ENCODE measurements around the gene BHLHA15.
A peak's percentile ranks its signal among the peaks of the same experiment; 100 is the strongest.

The BHLHA15 gene

DNA sequence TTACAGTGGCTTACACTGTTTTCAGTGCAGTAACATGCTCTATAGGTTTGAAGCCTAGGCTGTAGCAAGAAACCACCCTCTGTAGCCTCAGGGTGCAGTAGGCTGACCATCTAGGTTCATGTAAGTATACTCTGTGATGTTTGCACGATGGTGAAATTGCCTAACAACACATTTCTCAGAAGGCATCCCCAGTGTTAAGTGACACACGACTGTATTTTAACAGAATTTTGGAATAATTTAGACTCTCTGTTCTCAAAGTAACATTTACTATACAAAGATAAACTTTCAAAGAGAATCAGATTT is 44.6 kb upstream of the BHLHA15 start:
- H3K9me3 ChIP-seq (ENCODE audit: severe bottlenecking): no peaks in the 10 kb centered on the region
- no peak for TF ChIP-seq CTCF (IDR thresholded peaks at IDR 0.05; ENCODE audit: low read depth, low read length)
- DNase-seq: no peak
- no peak overlapping the region for H3K27ac ChIP-seq
- no peak overlapping the region for H3K4me3 ChIP-seq (ENCODE audit: low read depth, low read length)
- H3K36me3 ChIP-seq: no peaks in the 10 kb centered on the region; the same call in 1 of the 2 replicates
- no peaks in the 10 kb centered on the region for H3K27me3 ChIP-seq (ENCODE audit: insufficient read depth, low read depth, severe bottlenecking)

- no peaks in the 10 kb centered on the region for H3K9me3 ChIP-seq (ENCODE audit: severe bottlenecking)
Observed at GRCh38 chr7:98167653-98168052, 43.6 kb upstream of the BHLHA15 start.

DNA sequence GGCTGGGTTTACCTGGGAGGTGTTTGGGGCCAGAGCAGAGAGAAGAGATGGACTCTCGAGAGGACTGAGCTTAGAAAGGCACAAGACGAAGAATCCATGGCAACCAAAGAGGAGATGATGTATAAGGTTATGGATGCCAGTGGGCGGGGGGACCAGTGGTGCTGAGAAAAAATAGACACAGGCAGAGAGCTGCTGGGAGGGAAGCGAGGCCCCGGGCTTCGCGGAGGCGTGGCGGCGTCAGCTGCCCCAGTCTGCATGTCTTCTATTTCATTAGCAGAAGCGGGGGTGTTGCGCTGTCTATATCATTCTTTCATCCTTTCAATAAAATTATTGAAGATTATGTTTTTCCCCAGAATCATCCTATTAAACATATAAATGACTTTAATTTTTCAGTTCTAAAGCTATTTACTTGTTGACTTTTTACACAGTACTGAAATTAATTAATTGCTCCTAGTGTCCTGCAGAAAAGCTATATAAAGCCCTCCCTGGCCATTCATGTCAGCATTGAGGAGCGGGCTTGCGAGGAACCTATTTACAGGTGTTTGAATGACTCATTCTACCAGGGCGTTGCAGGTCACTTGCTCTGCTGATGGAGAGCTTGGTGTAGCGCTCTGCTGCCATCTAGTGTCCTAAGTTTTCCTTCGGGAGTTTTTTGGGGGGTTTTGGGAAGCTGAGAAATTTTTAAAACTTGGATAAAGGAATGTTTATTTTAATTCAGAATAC is 42.9 kb upstream of the BHLHA15 start:
- Histone ChIP-seq H3K27ac (no peak overlapping the region), H3K4me3 (ENCODE audit: low read depth, low read length) (no peak overlapping the region), H3K9me3 (ENCODE audit: severe bottlenecking) (no peaks in the 10 kb centered on the region), H3K27me3 (ENCODE audit: insufficient read depth, low read depth, severe bottlenecking) (no peaks in the 10 kb centered on the region), H3K36me3 (peaks cover 3% of the 10 kb centered on the region; the same call in 1 of the 2 replicates)
- DNase-seq: peak; percentile 65
- TF ChIP-seq CTCF (IDR thresholded peaks at IDR 0.05; ENCODE audit: low read depth, low read length): peak; percentile 64

More at GRCh38 chr7:98167653-98168052, 43.6 kb upstream of the BHLHA15 start:
- TF ChIP-seq CTCF (IDR thresholded peaks at IDR 0.05; ENCODE audit: low read depth, low read length): no peak
- no peaks in the 10 kb centered on the region for H3K27me3 ChIP-seq (ENCODE audit: insufficient read depth, low read depth, severe bottlenecking)
- peaks cover under 1% of the 10 kb centered on the region; the same call in 1 of the 2 replicates for H3K36me3 ChIP-seq
- no peak overlapping the region for H3K4me3 ChIP-seq (ENCODE audit: low read depth, low read length)
- no peak for DNase-seq
- no peak overlapping the region for H3K27ac ChIP-seq

DNA sequence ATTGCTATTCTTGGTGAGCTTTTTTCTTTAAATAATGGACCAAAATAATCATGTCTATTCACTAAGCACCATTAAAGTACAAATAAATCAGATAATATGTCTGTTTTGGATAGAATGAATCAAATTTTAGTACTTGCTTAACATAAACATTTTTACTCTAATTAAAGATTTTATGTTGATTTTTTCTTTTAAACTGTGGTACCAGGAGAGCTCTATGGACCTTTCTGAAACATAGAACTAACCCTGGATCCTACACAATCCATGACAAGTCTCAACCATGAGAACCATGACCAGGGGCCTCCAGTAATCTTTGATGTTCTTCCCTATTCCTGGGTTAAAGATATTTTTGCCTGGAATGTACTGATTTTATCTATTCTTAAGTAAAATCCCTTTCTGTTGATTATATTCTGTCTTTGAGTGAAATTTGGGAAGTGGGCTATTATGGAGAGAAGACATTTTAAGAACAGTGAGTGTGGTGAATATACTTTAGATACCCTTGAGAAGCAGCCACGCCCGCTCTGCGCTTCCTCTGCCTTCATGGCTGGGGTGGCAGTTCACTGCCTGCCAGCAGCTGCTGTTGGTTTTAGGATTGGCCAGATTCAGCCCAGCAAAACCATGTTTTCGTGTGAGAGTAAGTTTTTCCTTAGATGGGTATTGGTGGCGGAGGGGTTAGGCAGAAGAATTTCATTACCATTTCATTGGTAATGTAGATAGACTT is 42.2 kb upstream of the BHLHA15 start:
- peaks cover 3% of the 10 kb centered on the region; the same call in 1 of the 2 replicates for H3K36me3 ChIP-seq
- DNase-seq: no peak
- no peak overlapping the region for H3K4me3 ChIP-seq (ENCODE audit: low read depth, low read length)
- no peak for TF ChIP-seq CTCF (IDR thresholded peaks at IDR 0.05; ENCODE audit: low read depth, low read length)
- no peak overlapping the region for H3K27ac ChIP-seq
- no peaks in the 10 kb centered on the region for H3K27me3 ChIP-seq (ENCODE audit: insufficient read depth, low read depth, severe bottlenecking)
- no peaks in the 10 kb centered on the region for H3K9me3 ChIP-seq (ENCODE audit: severe bottlenecking)

- no peaks in the 10 kb centered on the region for H3K9me3 ChIP-seq (ENCODE audit: severe bottlenecking)
- DNase-seq: no peak
- H3K36me3 ChIP-seq: peaks cover 5% of the 10 kb centered on the region
- H3K27me3 ChIP-seq (ENCODE audit: insufficient read depth, low read depth, severe bottlenecking): no peaks in the 10 kb centered on the region
- no peak overlapping the region for H3K27ac ChIP-seq
- no peak for TF ChIP-seq CTCF (IDR thresholded peaks at IDR 0.05; ENCODE audit: low read depth, low read length)
- H3K4me3 ChIP-seq (ENCODE audit: low read depth, low read length): no peak overlapping the region
Observed at GRCh38 chr7:98170966-98171365, 40.3 kb upstream of the BHLHA15 start.
